BJ (cell line): ENCODE results near the gene GPLD1. TPM values are rescaled to one million over a fixed set of nuclear protein-coding genes. Genes with fewer than 3 reads are reported as not detected.

Experiments
- CTCF ChIA-PET: fragments of 350-600 bp; formaldehyde crosslinking; extraction: SDS; loops from one replicate; lab custom pipeline; 2021; ENCODE audit warnings: antibody characterized with exemption, inconsistent platforms; lab: Yijun Ruan, JAX
- POLR2A ChIA-PET: fragments of 300-600 bp; sonication (Branson Sonifier 250); formaldehyde crosslinking; extraction: SDS; loops from one replicate; lab custom pipeline; 2021; ENCODE audit warnings: antibody characterized with exemption; lab: Charles Lee
- DNase-seq: peaks from one replicate; pipeline ENCODE4 v3.0.0-alpha.2; 2011; ENCODE audit warnings: low read depth
- H3K27me3 ChIP-seq: 2 replicates; pipeline ENCODE4 v1.6.0; 2011; ENCODE audit warnings: low read length; ENCODE audit not compliant: control insufficient read depth, insufficient read depth
- H3K36me3 ChIP-seq: 2 replicates; pipeline ENCODE4 v1.5.1; 2011; ENCODE audit warnings: low read length; ENCODE audit not compliant: control insufficient read depth, insufficient read depth
- H3K4me3 ChIP-seq: 2 replicates; pipeline ENCODE4 v1.5.1; 2011; ENCODE audit warnings: low read depth, mild to moderate bottlenecking, control low read depth, low read length
- CTCF ChIP-seq: IDR thresholded peaks from 2 replicates; pipeline ENCODE4 v1.5.1; 2011; ENCODE audit warnings: low read depth, mild to moderate bottlenecking, control low read depth, inconsistent platforms, low read length, moderate library complexity; ENCODE audit not compliant: insufficient read depth
- polyA minus RNA-seq: library from RNA; depleted of rRNA, polyadenylated mRNA; stranded (reverse); fragments of >200 nt; gene quantifications from 2 replicates; pipeline ENCODE4 v1.2.3, GENCODE V29; 2011; rRNA and poly(A)+ RNA removed
- polyA plus RNA-seq: library from polyadenylated mRNA; depleted of rRNA; stranded (reverse); fragments of >200 nt; gene quantifications from 2 replicates; pipeline ENCODE4 v1.2.3, GENCODE V29; 2011; rRNA removed

The GPLD1 gene
- 0.22 and 0.47 TPM in 2 replicates for polyA plus RNA-seq
- polyA minus RNA-seq: 0.14 and 0.26 TPM in 2 replicates

GRCh38 chr6:24489470-24489869 is at the start of gene GPLD1:
TSS of gene GPLD1 (minus strand) at chr6:24489578. CDS start at chr6:24489511, 67 bp downstream.
- H3K4me3 ChIP-seq: no peak within 1 kb of the TSS
- POLR2A ChIA-PET: no interaction called here
- TF ChIP-seq CTCF: no peak
- CTCF ChIA-PET: no interaction called here
- no peak for DNase-seq
- no peaks in the 10 kb centered on the region for H3K36me3 ChIP-seq
- no peaks in the 10 kb centered on the region; the same call in 1 of the 2 replicates for H3K27me3 ChIP-seq

GRCh38 chr6:24537771-24538385 is 48.5 kb upstream of the GPLD1 start:
- ChIA-PET CTCF (interaction anchor here (0.5 to 1.7 kb wide), 3 partner anchors 10 to 46 kb away, joined by 3 read pairs; no protein-coding TSS in a partner anchor), POLR2A (no interaction called here)
- Histone ChIP-seq H3K36me3 (no peaks in the 10 kb centered on the region), H3K4me3 (no peak overlapping the region), H3K27me3 (no peaks in the 10 kb centered on the region)
- DNase-seq: no peak
- TF ChIP-seq CTCF: no peak

- H3K4me3 ChIP-seq: no peak overlapping the region
- ChIA-PET CTCF (interaction anchor here (0.5 to 1.7 kb wide), 3 partner anchors 10 to 47 kb away, joined by 3 read pairs; no protein-coding TSS in a partner anchor), POLR2A (no interaction called here)
- no peak for DNase-seq
- no peak for TF ChIP-seq CTCF
- H3K36me3 ChIP-seq: no peaks in the 10 kb centered on the region
- no peaks in the 10 kb centered on the region for H3K27me3 ChIP-seq
These were observed 47.8 kb upstream of the GPLD1 start for GRCh38 chr6:24537082-24537699.

GRCh38 chr6:24536466-24536865 is 47.1 kb upstream of the GPLD1 start:
- ChIA-PET POLR2A (no interaction called here), CTCF (interaction anchor here (1.4 to 1.7 kb wide), 2 partner anchors 11 to 14 kb away, joined by 3 read pairs; no protein-coding TSS in a partner anchor)
- Histone ChIP-seq H3K4me3 (no peak overlapping the region), H3K27me3 (no peaks in the 10 kb centered on the region), H3K36me3 (no peaks in the 10 kb centered on the region)
- TF ChIP-seq CTCF: no peak
- no peak for DNase-seq

GRCh38 chr6:24535210-24535609 is 45.8 kb upstream of the GPLD1 start:
- CTCF ChIA-PET: interaction anchor here (0.7 to 1.7 kb wide), 2 partner anchors 10 to 14 kb away, joined by 3 read pairs; no protein-coding TSS in a partner anchor
- TF ChIP-seq CTCF: no peak
- POLR2A ChIA-PET: interaction anchor here (0.7 kb wide), 1 partner anchor 10 kb away, joined by 3 read pairs; no protein-coding TSS in a partner anchor

More at GRCh38 chr6:24535210-24535609, 45.8 kb upstream of the GPLD1 start:
- DNase-seq: no peak
- H3K4me3 ChIP-seq: no peak overlapping the region
- no peaks in the 10 kb centered on the region for H3K36me3 ChIP-seq
- no peaks in the 10 kb centered on the region for H3K27me3 ChIP-seq
